GM23248 (cell line): Measurements from ENCODE around the gene TNFRSF1B.

Experiments used
- EZH2 ChIP-seq: fragments of 200-600 bp; sonication (generic); IDR thresholded peaks from 2 replicates; pipeline ENCODE4 v1.6.1; 2018; ENCODE audit warnings: antibody characterized with exemption, mild to moderate bottlenecking; ENCODE audit not compliant: insufficient read depth, poor library complexity, severe bottlenecking
- EZH2phosphoT487 ChIP-seq: fragments of 200-600 bp; sonication (generic); IDR thresholded peaks from 2 replicates; pipeline ENCODE4 v1.6.1; 2018; ENCODE audit warnings: antibody characterized with exemption, moderate library complexity, mild to moderate bottlenecking, low read depth; ENCODE audit not compliant: insufficient read depth

- no peak for TF ChIP-seq EZH2
- TF ChIP-seq EZH2phosphoT487, result no peak
These were observed 78.3 kb downstream of the TNFRSF1B start for GRCh38 chr1:12245116-12245515.
